NCI-H1436 treated with DMSO at 0.1 percent for 48 hours (cell line): ENCODE results near the gene FLCN.
"Not testable (repeated sequence)": the region's sequence is repeated elsewhere in the genome, so short reads cannot be mapped to it uniquely, and the experiment has no call there.

ENCODE experiments used
- DNase-seq: peaks from one replicate; lab custom pipeline; 2025; lab: John Stamatoyannopoulos, UW

Gene FLCN

DNA sequence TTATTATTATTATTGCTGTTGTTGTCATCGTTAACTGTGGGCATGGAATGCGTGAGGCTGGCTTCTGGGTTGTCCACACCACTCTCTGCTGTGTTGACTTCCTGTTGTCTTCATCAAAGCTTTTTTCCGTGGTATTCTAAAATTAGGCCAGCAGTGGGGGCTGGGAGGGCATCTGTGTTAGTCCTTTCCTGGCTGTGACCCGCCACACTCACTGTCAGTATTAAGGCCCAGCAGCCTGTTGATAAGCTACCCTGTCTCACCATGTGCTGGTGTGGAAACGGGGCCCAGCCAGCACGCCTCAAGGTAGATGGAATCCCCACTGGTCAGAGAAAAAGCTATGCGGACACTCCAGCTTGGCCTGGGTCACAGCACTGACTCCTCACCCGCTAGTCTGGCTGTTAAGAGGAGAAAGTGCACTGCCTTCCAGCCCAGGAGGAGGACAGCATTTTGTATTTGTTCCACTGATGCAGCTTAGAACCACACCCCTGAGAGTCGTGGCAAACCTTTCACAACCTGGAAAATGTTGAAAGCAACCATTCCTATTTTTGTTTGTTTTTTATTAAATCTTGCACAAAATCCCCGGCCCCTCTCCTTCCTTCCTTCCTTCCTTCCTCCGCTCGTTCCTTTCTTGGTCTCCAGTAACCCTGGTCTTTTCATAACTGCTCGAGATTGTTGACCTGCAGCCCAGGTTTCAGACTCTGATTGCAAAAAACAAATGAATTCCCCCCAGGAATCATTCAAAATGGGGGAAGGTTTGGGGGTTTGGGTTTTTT is 51.8 kb downstream of the FLCN start:
- not testable (repeated sequence) for DNase-seq

DNA sequence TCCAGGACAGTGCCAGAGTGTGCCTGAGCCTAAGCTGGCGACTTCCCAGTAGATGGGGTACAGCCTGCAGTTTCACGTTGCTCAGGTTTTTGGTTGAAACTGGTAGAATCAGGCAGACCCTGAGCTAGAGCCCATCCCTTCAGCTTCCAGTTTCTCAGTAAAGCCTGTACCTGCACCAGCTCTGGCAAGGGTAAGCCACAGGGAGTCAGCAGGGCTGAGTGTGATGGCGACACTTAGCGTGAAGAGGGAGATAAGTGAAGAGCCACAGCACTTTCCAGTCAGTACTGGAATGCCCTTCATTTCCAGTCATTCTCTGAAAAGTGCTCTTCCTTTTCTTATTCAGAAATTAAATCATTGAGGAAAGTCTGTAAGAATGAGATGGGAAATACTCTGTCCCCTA is 53.2 kb downstream of the FLCN start:
- no peak for DNase-seq

DNA sequence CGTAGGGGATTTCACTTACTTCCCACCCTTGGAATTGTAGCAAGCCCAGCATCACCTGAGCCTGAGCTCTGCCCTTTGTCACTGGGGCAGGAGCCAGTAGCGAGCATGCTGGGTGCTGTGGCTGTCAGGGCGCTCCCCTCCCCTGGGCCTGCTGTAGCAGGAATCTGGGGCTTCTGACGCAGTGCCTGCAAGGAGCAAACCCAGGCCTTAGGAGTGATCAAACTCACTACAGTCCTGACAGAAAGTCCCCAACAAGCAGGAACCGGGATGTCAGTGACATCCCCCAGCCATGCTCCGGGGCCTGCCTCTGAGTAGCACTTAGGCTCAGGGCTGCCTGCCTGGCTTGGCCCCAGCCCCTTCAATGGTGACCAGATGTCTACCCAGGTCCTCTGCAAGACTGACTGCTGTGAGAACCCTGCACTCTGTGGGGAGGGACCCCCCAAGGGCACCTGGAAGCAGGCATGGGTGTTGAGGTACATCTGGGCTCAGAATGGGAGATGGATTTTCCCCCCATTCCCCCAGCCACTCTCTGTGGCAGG is 54.3 kb downstream of the FLCN start:
- DNase-seq = no peak

DNA sequence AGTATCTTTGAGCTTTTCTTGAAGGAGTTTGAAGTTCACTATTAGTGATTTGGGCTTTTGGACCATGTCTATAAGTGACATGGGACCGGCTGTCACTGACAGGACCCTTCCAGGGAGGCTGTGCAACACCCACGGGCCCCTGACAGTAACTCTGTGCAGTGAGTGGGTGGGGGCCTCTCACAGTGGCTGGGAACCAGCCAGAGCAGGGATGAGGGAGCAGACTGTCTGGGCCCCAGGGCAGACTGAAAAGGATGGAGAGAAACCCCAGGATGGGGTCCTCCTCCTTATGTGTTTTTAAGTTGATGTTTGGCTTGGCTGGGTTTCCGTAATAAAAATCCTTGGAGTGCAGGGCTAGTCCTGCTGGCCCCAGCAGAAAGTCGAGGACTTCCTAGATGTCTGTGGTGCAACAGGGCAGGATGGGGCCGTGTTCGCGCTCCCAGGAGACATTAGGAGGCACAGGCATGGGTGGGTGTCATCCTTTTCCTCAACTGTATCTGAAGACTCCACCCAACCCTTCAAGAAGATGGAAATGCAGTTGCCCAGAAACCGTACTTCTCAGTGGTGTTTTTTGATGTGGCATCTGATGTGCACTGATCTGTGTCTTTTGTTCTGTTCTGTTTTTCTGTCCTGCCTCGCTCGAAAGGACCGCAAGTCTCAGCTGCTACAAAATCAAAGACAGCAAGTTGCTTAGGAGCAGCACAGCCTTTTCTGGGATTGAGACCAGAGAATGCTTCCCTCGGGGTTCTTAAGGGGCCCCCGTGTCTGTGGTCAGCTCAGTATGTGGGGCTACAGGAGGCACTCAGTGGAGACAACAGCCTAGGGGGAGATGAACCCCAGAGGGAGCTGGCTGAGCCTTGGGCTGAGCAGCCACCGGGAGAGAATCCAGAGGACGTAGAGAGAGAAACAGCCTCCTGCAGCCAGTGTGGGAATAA is 55.0 kb downstream of the FLCN start:
- no peak for DNase-seq

DNA sequence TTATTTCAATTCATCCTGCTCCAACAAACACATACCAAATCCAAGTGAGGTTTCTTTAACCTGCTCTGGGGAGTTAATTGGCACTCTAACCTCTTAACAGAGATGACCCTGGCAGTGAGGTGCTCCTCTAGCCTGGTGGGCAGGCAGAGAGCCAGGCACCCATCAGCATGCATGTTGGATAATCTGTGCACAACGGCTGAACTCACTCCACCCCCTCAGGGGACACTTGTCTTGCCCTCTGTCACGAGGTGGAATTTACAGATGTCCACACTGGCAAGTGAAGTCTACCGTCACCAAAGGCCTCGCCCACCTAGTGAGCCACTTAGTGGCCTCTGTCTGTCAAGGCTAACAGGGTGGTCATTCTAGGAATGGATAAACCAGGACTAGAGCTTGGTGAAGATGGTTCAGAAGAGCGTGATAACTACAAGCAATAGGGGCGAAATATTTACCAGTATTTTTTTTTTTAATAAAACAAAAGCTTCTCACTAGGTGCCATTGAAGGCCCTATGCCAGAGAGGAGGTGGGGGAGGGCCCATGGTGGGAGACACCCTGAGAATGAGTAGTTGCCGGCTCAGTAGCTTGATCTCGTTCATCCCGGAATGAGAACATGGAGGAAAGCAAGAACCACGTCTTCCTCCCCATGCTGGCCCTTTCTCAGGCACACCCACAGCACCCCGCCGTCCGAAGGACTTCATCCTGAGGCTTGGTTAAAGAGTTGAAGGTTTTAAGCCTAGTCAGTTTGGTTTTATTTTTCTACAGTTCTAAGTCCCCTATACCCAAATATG is 56.0 kb downstream of the FLCN start:
- no peak for DNase-seq

DNA sequence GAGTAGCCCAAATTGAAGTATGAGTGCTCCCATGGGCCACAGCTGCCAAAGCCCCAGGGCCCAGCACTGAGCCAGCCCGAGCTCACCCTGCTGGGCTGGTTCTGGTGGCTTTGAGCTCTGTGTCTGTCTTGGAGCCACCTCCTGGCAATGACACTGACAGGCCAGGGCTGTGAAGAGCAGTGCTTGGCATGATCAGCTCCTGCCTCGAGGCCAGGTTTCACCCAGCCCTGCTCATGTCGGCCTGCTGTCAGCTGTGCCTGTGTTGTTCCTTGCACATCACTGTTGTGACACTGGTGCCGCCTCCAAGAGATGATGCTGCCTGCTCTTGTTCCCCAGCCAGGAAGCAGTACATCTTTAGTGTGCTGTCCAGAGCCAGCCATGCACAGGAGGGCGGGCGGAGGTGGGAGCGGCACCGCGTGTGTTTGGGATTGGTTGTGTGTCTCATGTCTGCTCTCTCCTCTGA is 56.8 kb downstream of the FLCN start:
- no peak for DNase-seq

DNA sequence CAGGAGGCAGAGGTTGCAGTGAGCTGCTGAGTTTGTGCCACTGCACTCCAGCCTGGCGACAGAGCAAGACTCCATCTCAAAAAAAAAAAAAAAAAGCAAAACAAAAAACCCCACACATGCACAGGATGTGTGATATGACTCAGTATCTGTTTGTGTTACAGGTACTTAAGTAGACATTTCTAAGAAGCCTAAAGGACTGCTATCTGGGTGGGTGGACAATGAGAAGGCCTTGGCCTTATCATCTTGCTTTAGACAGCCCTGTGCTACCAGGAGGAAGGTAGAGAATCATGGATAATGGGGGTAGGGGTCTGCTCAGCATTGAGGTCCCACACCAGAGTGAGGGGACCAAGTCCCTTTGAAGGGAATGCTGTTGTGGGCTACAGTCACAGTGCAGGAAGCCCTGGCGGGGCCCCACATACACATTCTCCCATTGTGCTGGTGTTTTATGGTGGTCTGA is 57.6 kb downstream of the FLCN start:
- DNase-seq = no peak

DNA sequence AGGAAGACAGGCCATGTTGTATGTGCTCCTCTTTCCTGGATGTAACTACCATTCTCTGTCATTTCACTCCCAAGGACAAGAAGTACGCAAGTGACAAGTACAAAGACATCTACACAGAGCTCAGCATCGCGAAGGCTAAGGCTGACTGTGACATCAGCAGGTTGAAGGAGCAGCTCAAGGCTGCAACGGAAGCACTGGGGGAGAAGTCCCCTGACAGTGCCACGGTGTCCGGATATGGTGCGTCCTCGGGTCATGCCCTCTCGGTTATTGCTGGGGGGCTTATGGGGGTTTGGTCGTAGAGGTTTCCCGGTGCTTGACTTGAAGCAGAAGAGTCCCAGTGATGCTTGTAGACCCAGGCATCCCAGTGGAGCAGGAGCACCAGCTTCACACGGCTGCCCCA is 59.8 kb downstream of the FLCN start:
- DNase-seq = no peak

DNA sequence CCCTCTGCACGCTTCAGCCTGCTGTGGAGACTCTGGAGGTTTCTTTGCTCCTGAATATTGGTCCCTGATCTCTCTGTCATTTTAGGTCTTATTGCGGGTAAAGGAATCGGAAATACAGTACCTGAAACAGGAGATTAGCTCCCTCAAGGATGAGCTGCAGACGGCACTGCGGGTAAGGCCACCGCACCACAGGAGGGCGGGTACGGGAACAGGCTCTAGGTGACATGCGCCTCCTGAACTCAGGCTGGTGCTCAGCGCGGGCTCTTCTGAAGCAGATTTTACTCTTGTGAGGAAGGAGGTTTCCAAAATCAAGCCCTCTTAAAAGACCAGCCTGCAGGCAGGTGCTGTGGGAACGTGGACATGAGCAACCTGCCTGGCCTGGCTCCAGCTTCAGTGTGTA is 60.6 kb downstream of the FLCN start:
- DNase-seq = no peak

DNA sequence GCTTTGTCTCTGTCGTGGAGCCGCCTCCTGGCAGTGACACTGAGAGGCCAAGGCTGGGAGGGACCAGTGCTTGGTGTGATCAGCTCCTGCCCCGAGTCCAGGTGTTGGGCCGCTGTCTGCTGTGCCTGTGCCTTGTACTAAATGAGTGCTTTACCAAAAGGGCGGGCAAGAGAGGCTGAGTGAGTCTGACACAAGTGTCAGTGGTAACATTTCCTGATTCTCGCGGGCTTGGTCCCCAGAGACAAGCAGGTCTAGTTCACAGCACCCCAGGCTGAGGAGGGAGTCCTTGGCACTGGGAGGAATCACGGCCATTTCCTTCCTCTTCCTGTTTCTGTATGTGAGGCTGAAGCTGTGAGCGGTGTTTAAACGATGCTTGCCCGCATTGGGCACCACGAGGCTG is 61.1 kb downstream of the FLCN start:
- no peak for DNase-seq

DNA sequence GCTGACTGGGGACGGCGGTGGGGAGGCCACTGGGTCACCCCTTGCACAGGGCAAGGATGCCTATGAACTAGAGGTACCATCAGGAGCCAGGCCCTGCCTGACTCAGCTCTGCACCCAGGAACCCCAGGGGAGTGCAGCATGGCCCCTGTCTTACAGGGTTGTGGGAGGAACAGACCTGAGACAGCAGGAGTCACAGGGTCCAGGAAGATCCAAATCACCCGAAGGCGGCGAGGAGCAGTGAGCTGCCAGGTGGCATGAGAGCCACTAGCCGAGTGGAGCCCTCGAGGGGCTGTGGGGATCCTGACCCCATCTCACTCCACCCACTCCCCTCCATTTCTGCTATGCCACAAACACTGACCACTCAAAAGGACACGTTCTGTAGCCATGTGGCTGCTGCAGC is 61.6 kb downstream of the FLCN start:
- no peak for DNase-seq

DNA sequence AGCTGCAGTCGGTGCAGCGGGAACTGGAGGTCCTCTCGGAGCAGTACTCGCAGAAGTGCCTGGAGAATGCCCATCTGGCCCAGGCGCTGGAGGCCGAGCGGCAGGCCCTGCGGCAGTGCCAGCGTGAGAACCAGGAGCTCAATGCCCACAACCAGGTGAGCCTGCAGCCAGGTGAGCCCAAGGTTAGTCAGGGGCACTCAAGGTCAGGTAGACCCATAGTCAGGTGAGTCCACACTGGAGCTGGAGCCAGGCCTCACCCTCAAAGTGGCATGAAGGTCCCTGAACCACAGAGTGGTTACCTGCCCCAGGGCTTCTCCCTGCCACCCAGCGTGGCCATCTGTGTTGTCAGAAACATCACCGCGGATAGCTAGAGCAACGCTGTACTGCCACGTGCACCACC is 63.0 kb downstream of the FLCN start:
- DNase-seq = no peak

DNA sequence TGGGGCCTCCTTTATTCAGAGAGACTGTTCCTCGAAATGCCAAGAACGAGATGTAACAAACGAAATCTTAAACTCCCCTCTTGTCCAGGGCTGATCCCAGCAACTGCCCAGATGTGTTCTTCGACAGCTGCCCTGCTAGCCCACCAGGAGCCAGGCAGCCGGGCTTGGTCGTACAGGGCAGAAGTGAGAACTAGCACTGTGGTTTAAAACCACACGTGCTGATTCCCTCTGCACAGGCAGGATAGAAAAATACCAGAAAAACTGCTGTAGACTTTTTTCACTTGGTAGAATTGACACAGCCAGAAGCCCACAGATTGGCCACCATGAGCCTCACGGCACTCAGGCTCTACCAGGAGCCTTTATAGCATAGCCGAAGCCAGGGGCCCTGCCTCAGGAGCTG is 64.0 kb downstream of the FLCN start:
- no peak for DNase-seq

DNA sequence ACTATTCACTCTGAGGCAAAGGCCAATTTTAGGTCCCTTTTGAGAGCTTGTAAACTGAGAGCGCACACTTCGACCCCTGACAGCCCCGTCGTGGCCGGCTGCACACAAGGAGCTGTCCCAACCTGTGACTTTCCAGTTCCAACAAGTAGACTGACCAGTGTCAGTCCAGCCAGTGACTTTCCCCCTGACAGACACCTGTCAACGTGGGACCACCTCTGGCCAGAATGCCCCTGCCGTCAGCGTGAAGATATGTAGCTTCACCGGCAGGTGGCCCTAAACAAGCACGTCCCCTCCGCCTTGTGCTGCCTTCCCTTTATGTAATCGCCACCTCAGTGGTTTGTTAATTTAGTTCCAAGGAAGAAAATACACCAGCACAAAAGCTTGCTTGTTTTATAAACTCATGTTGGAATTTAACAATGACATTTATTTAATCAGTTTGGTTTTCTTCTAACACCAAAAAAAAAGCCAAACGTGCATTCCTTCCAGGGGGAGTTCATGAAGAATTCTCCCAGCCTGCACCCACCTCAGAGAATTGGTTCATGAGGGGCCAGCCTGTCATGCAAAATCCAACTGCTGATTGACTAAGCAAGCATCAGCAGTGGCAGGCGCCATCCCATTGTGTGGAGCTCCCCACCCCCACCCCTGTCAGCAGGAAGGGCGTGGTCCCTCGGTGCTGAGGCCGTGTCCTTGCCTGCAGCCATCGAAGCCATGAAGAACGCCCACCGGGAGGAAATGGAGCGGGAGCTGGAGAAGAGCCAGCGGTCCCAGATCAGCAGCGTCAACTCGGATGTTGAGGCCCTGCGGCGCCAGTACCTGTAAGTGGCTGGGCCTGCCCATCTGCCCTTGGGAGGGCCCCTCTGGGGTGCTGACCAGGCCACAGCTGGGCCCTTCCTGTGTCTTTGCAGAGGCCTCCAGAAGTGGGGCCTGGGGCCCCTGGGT is 64.7 kb downstream of the FLCN start:
- no peak for DNase-seq

DNA sequence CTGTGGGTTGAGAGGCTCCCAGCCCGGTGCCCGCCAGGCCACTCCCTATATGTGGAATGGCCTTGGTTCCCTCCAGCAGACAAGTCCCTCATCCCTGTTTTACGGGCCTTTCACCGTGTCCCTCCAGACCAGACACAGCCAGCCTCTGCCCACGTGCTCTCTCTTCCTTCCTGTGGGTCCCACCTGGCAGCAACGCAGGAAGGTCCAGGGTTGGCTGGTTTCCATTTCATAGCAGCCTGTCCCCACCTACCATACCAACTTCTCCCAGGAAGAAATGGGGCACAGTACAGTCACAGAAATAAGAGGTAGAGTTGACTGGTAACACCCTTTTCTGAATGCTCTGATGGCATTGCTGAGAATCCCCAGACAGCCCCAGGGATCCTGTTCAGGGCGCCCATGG is 65.8 kb downstream of the FLCN start:
- DNase-seq = no peak

DNA sequence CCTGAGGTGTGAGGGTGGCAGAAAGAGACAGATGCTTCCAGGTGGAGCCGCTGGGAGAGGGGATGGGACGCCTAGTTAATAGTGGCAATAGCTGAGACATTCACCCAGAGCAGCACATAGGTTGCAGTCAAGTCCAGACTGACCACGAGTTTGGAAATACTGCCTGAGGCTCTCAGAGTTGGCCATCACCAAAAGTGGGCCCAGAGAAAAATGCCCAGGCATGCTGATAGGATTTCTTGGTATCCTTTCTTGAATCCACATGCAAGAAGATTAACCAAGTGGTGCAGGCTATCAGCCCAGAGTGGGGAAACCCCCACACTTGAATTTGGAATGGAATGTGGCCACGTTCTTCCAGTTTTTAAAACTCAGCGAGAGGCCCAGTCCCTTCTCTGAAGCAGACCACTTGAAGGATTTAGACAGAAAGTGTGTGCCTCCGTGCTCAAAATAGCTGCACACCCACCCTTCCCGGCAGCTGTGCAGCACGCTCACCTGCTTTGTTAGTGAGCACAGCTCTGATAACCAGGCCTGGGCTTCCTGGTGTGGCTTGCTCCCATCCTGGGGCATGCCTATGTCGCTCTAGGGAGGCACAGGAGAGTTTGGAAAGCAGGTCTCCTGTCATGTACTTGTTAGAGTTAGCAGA is 66.5 kb downstream of the FLCN start:
- DNase-seq = no peak

DNA sequence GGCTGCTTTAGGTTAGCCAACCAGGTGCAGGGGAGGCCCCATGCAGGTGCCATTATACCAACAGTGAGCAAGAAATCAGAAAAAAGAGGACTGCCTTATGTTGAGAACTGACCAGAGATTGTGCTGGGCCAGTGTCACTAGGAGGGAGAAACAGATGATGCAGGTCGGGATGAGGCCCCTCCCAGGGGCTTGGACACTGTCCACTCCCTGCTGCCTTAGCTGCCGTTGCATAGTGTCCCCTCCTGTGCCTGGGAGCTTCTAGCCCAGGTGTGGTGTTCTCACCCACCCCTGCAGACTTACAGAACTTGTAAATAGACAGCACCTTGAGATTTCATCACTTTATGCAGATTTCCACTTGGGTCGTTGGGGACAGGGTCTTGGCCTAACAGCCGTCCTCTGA is 67.6 kb downstream of the FLCN start:
- DNase-seq = no peak

DNA sequence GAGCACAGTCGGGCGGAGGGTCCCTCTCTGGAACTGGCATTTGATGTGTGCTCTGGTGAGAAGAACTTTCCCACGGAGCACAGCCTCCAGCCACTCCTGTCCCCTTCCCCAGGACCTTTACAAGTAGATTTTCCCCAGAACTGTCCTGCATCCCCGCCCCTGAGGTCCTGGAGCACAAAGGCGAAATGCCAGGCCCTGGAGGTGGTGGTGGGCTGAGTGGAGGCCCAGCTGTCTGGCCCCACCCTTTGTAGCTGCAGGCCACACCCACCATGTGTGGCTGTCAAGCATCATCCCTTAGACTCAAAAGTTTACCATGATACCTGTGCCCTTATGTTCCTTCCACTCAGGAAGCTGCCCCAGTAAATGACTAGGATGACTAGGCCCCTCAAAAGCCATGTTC is 68.6 kb downstream of the FLCN start:
- no peak for DNase-seq

DNA sequence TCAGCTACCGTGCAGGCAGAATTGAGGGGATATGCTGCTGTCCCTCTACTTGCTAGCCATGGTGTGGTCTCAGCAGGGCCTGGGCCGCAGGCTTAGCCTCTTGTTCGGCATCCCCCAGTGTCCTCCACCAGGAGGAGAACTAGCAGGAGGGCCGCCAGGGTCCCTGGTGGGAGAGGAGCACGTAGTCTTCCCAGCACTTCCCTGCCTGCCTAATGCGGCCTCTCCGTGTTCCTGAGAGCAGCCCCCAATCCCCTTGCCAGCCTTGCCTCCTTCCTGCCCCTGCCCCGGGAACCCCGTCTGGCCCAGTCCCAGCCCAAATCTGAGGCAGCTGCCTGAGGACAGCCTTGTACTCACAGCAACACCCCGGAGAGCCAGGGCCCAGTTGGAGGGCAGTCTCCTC is 69.0 kb downstream of the FLCN start:
- DNase-seq = no peak

DNA sequence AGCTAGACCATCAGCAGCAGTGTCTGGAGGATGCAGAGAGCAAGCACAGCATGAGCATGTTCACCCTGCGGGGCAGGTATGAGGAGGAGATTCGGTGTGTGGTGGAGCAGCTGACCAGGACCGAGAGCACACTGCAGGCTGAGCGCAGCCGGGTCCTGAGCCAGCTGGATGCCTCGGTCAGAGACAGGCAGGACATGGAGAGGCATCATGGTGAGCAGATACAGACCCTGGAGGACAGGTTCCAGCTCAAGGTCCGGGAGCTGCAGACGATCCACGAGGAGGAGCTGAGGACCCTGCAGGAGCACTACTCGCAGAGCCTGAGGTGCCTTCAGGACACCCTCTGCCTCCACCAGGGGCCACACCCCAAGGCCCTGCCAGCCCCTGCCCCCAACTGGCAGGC is 69.6 kb downstream of the FLCN start:
- DNase-seq = no peak
